Dermis lymphatic vessel endothelial cell (primary cell): ENCODE data around the gene MYCBPAP. TPM values are rescaled to one million over a fixed set of nuclear protein-coding genes. Genes with fewer than 3 reads are reported as not detected.

Source experiments
- total RNA-seq: library from RNA; depleted of rRNA; stranded (reverse); fragments of >200 nt; gene quantifications from 2 replicates; pipeline ENCODE4 v1.2.1, GENCODE V29; 2014

The MYCBPAP gene, protein sequence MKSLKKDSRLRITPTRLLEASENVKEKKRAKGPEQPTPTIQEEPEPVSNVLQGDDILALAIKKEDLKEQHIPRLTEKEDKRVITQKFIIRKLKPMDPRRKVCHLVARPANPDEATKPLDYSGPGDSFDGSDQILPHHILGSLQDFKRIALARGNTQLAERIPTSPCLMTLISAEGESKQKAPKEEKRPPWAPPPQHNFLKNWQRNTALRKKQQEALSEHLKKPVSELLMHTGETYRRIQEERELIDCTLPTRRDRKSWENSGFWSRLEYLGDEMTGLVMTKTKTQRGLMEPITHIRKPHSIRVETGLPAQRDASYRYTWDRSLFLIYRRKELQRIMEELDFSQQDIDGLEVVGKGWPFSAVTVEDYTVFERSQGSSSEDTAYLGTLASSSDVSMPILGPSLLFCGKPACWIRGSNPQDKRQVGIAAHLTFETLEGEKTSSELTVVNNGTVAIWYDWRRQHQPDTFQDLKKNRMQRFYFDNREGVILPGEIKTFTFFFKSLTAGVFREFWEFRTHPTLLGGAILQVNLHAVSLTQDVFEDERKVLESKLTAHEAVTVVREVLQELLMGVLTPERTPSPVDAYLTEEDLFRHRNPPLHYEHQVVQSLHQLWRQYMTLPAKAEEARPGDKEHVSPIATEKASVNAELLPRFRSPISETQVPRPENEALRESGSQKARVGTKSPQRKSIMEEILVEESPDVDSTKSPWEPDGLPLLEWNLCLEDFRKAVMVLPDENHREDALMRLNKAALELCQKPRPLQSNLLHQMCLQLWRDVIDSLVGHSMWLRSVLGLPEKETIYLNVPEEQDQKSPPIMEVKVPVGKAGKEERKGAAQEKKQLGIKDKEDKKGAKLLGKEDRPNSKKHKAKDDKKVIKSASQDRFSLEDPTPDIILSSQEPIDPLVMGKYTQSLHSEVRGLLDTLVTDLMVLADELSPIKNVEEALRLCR
- total RNA-seq: 0.11 and 0.77 TPM in 2 replicates

DNA sequence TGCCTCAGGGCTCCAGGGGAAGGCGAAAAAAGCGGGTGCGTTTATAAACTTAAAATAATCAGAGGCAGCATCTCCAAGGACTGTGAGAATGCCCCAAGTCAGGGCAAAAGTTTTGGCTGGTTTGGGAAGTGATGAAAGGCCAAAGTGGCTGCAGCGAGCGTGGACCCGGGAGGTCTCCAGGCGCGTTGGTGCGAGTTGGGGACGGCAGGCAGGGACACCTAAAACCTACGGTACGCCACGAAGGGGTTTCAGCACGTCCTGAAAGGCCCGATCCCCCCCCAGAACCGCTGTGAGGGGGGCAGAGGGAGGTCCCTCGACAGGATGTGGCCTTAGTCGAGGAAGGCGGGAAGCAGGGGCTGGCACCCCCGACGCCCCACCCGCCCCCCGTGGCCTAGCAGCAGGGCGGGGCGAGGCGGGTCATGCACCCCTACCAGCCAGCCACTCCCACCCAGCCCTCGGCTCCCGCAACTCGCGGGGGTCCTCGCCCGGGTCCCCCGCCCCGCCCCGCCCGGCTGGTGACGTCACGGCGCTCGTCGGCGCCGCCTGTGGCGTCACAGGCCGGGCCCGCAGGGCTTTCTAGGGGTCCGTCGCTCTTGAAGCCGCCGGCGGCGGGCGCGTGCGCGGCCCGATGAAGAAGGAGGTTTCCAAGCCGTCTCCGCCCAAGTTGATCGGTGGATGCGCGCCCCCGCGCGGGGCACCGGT, at the start of gene MYCBPAP:
Gene MYCBPAP, plus strand, starts transcription at position 569 of the 702 bp plus-strand sequence. CDS start 236 bp downstream, outside the sequence.

GRCh38 chr17:50468304-50469207, 39.7 kb upstream of the MYCBPAP start, which contains the start of gene CHAD:
CHAD (minus strand) TSS chr17:50468880; CDS start chr17:50468813, 67 bp downstream.

GRCh38 chr17:50478391-50479381, 29.6 kb upstream of the MYCBPAP start, which contains the start of gene RSAD1:
RSAD1 (plus strand) TSS chr17:50478860; CDS start chr17:50478885, 25 bp downstream.

DNA sequence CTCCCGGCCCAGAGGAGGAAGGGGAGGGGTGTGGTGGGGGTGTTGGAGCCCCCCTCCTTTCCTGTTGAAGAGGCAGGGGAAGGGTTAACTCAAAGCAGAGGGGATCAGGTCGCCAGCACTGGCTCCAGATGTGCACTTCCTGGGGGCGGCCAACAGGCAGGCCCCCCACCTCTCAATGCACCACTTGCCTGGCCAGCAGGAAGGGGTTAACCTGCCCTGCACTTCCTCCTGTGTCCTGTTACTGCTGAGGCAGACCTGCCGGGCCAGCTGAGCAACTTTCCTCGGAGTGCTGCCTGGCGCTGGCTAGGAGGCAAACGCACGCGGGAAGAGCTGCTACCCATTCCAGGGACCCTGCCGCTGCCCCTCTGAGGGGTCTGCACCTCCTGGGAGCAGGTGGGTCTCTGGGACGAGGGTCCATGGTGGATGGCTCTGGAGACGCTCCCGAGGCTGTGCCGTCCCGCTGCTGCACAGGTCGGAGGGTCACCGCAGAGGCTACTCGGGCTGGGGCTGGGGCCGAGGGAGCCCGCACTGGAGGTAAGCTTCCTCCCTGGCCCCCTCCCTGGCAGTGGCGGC, 24.3 kb downstream of the MYCBPAP start, which contains the start of gene EPN3:
Gene EPN3, plus strand, starts transcription at position 284 of the 573 bp plus-strand sequence. CDS start 3,822 bp downstream, outside the sequence.

DNA sequence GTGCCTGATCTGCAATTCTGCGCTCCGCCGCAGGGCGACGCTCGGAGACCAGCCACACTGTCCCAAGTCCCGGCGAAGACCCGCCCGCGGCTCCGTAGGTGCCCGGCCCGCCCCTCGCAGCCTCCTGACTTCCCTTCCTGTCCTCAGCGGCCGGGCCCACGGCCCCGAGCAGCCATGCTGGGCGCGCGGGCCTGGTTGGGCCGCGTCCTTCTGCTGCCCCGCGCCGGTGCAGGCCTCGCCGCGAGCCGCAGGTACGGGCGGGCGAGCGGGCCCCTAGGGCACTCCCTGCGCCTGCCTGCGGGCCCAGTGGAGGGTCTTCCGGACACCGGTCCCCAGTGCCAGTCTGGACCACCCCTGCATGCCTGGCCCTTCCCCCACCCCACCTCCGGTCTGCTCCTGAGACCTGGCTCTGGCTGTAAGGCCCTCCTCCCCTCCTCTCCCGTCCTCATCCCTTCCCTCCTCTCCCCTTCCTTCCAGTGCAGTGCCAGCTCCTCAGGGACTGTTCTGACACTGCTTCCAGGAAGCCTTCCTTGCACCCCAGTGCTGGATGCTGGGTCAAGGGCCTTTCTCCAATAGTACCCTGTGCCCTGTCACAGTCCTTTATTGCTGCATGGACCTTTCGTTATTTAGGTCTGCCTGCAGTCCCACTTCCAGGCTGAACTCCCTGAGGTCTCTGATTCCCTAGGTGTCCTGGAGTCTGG, 38.9 kb downstream of the MYCBPAP start, which contains the start of gene SPATA20:
Gene SPATA20, plus strand, starts transcription at position 140 of the 701 bp plus-strand sequence. Its CDS starts 35 bp downstream, at position 175.

GRCh38 chr17:50560185-50560824, 52.1 kb downstream of the MYCBPAP start, which contains the start of gene CACNA1G:
CACNA1G (plus strand) TSS chr17:50560715; CDS start chr17:50561460, 745 bp downstream.

Other genes with a start within 250 kb of the MYCBPAP start
- 0.17 TPM in 1 of 2 replicates, not detected in the other for gene TMEM92, start 234.0 kb upstream of the MYCBPAP start, total RNA-seq
- gene XYLT2, start 162.3 kb upstream of the MYCBPAP start, total RNA-seq: 16.2 and 17.8 TPM in 2 replicates
- gene MRPL27, start 135.3 kb upstream of the MYCBPAP start, total RNA-seq: 50.8 and 57.0 TPM in 2 replicates
- 0.65 and 0.77 TPM in 2 replicates for gene EME1, start 135.2 kb upstream of the MYCBPAP start, total RNA-seq
- gene LRRC59, start 110.9 kb upstream of the MYCBPAP start, total RNA-seq: 86.5 and 86.7 TPM in 2 replicates
- gene ACSF2, start 82.2 kb upstream of the MYCBPAP start, total RNA-seq: 6.1 and 8.3 TPM in 2 replicates
- gene CHAD, start 39.6 kb upstream of the MYCBPAP start, total RNA-seq: not detected in 2 replicates
- gene RSAD1, start 29.6 kb upstream of the MYCBPAP start, total RNA-seq: 15.0 and 16.5 TPM in 2 replicates
- gene EPN3, start 24.3 kb downstream of the MYCBPAP start, total RNA-seq: under 0.01 TPM in 2 replicates
- 21.6 and 31.0 TPM in 2 replicates for gene SPATA20, start 38.7 kb downstream of the MYCBPAP start, total RNA-seq
- not detected in 2 replicates for gene CACNA1G, start 52.3 kb downstream of the MYCBPAP start, total RNA-seq
- gene ABCC3, start 126.4 kb downstream of the MYCBPAP start, total RNA-seq: 0.11 and 0.52 TPM in 2 replicates
- 30.9 and 35.8 TPM in 2 replicates for gene ANKRD40, start 199.5 kb downstream of the MYCBPAP start, total RNA-seq
- 16.8 and 23.6 TPM in 2 replicates for gene LUC7L3, start 211.2 kb downstream of the MYCBPAP start, total RNA-seq